HL-60 (cell line): ENCODE results near the gene P3H2.

Experiments used
- CTCF ChIP-seq: IDR thresholded peaks from one replicate; pipeline ENCODE4 v1.5.1; 2011; ENCODE audit warnings: low read length, control low read depth, inconsistent platforms; ENCODE audit not compliant: insufficient read depth
- GABPA ChIP-seq: IDR thresholded peaks from 2 replicates; pipeline ENCODE4 v1.6.1; 2012; ENCODE audit warnings: low read depth
- POLR2AphosphoS5 ChIP-seq: IDR thresholded peaks from 2 replicates; pipeline ENCODE4 v1.6.1; 2012; ENCODE audit warnings: low read depth
- TF ChIP-seq, protein P1 (sequence below): IDR thresholded peaks from 2 replicates; pipeline ENCODE4 v1.6.1; 2012; ENCODE audit warnings: low read depth; ENCODE audit not compliant: insufficient replicate concordance

DNA sequence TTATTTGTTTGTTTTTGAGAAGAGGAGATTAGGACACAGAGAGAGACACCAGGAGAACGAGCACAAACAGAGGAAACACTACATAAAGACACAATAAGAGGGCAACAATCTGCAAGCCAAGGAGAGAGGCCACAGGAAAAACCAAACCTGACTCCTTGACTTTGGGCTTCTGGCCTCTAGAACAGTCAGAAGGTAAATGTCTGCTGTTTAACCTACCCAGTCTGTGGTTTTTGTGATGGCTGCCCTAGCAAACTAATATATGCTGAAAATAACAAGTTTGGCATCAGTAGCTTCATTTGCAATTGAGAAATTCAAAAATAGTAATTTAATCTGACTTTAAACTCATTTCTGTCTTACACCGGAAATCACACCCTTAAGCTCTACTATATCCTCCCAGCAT, 110.2 kb downstream of the P3H2 start:
- no peak for TF ChIP-seq CTCF
- no peak for TF ChIP-seq GABPA
- TF ChIP-seq POLR2AphosphoS5: no peak
- TF ChIP-seq, protein P1, sequence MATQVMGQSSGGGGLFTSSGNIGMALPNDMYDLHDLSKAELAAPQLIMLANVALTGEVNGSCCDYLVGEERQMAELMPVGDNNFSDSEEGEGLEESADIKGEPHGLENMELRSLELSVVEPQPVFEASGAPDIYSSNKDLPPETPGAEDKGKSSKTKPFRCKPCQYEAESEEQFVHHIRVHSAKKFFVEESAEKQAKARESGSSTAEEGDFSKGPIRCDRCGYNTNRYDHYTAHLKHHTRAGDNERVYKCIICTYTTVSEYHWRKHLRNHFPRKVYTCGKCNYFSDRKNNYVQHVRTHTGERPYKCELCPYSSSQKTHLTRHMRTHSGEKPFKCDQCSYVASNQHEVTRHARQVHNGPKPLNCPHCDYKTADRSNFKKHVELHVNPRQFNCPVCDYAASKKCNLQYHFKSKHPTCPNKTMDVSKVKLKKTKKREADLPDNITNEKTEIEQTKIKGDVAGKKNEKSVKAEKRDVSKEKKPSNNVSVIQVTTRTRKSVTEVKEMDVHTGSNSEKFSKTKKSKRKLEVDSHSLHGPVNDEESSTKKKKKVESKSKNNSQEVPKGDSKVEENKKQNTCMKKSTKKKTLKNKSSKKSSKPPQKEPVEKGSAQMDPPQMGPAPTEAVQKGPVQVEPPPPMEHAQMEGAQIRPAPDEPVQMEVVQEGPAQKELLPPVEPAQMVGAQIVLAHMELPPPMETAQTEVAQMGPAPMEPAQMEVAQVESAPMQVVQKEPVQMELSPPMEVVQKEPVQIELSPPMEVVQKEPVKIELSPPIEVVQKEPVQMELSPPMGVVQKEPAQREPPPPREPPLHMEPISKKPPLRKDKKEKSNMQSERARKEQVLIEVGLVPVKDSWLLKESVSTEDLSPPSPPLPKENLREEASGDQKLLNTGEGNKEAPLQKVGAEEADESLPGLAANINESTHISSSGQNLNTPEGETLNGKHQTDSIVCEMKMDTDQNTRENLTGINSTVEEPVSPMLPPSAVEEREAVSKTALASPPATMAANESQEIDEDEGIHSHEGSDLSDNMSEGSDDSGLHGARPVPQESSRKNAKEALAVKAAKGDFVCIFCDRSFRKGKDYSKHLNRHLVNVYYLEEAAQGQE: no peak
